CMK (cell line): Measurements from ENCODE around the gene RNF144A.

Experiments used
- DNase-seq: peaks from one replicate; pipeline ENCODE4 v3.0.0-alpha.2; 2010; ENCODE audit warnings: low read depth

The RNF144A gene

DNA sequence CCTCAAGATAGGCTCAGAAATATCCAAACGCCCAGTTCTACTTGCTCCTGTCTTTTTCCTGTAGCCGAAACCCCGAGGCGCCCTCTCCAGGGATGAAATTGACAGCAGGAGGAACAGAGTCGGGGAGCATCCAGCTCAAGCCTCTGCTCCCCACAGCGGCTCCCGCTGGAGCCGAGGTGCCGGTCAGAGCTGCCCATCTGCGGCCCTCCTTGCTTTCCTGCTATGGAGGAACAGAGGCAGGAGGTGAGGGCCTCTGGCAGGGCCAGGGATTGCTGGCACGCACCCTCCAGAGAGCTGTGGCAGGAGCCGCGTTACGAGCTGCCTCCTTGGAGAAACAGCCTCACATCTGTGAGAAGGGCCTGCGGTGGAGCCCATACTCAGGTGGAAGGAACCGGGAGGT is 172.1 kb downstream of the RNF144A start:
- no peak for DNase-seq

GRCh38 chr2:7089898-7090510 is 172.8 kb downstream of the RNF144A start:
- DNase-seq = no peak

- no peak for DNase-seq
These were observed 176.2 kb downstream of the RNF144A start for GRCh38 chr2:7093376-7093775.
